NCI-H2081 treated with DMSO at 0.1 percent for 48 hours (cell line): ENCODE results near the gene HSFX4.
A peak's percentile ranks its signal among the peaks of the same experiment; 100 is the strongest.
"Not testable (repeated sequence)": the region's sequence is repeated elsewhere in the genome, so short reads cannot be mapped to it uniquely, and the experiment has no call there.

Experiments used
- DNase-seq: peaks from one replicate; lab custom pipeline; 2025; lab: John Stamatoyannopoulos, UW

HSFX4 gene

DNA sequence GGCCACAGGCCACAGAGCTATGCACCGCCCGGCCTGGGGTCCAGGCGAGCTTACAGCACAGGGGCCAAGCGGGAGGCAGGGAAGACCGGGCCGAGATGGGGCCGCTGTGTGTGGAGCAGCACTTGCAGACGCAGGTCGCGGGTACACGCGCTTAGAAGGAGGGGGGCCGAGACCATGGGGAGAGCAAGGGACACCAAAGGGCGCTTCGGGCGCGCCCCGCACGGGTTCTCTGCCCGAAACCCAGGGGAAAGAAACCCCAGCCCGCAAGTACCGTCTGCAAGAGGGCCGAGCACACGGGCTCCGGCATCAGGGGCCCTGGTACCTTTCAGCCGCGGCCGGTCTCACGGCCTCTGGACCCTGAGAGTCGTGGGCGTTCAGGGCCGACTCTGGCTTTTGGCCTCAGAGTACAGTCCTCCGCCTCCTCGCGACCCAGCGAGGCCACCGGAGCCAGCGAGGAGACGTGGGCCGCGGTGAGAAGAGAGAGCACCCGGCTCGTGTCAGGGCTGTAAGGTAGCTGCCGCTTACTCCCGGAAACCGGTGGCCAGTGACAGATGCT lies 8.6 kb downstream of the HSFX4 start:
- no peak for DNase-seq

DNA sequence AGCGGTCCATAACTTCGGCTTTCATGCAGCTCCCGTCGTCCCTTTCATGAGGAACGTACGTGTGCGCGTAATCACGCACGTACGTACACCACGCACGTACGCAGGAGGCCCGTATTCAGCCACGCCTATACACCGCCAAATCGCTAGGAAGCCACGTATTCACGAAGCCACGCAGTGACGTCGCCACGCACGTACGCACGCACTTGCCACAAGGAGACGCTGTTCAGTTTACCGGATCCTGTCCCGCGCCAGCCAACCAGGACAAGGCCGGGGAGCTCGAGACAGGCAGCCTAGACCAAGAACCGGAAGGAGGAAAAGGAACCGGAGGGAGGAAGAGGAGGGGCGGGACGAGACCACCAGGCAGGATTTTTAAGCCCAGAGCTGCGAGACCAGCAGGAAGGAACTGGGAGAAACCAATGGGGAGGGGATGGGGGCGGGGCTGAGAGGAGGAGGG lies 9.1 kb downstream of the HSFX4 start, which contains the start of gene EOLA2:
Gene EOLA2, minus strand, starts transcription at position 65 of the 454 bp plus-strand sequence. CDS start 4,617 bp downstream, outside the sequence.
- DNase-seq, result peak; percentile 77

DNA sequence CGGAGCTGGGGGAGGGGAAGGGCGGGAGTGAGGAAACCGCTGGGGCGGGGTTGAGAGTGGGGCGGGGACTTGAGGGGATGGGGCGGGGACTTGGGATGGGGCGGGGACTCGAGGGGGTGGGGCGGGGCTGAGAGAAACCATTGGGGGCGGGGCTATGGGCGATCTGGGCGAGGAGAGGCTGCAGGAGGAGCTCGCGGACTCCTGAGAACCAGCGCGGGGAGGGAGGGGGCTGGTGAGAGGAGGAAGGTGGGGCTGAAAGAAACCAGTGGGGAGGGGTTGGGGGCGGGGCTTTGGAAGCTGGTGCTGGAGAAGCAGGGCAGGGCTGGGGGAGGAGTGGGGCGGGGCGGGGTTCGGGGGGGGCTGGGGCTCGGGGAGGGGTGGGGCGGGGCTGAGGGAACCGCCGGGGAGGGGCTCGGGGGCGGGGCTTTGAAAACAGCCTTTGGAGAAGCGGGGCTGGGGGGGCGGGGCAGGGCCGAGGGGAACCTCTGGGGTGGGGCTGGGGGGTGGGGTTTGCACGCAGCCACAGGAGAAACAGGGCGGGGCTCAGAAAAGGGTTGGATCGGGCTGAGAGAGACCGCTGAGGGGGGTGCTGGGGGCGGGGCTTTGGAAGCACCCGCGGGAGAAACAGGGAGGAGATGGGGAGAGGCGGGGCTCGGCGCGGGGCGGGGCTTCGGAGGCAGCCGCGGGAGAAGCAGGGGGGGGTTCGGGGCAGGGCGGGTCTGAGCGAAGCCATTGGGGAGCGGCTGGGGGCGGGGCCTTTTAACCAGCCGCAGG lies 9.7 kb downstream of the HSFX4 start:
- no peak for DNase-seq

DNA sequence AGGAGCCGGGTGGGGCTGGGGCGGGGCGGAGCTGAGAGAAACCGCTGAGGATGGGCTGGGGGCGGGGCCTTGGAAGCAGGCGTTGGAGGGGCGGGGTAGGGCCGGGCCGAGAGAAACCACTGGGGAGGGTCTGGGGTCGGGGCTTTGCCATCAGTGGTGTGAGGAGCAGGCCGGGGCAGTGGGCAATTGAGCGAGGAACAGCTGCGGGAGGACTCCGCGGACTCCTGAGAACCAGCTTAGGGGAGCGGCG lies 10.2 kb downstream of the HSFX4 start:
- DNase-seq, result no peak

DNA sequence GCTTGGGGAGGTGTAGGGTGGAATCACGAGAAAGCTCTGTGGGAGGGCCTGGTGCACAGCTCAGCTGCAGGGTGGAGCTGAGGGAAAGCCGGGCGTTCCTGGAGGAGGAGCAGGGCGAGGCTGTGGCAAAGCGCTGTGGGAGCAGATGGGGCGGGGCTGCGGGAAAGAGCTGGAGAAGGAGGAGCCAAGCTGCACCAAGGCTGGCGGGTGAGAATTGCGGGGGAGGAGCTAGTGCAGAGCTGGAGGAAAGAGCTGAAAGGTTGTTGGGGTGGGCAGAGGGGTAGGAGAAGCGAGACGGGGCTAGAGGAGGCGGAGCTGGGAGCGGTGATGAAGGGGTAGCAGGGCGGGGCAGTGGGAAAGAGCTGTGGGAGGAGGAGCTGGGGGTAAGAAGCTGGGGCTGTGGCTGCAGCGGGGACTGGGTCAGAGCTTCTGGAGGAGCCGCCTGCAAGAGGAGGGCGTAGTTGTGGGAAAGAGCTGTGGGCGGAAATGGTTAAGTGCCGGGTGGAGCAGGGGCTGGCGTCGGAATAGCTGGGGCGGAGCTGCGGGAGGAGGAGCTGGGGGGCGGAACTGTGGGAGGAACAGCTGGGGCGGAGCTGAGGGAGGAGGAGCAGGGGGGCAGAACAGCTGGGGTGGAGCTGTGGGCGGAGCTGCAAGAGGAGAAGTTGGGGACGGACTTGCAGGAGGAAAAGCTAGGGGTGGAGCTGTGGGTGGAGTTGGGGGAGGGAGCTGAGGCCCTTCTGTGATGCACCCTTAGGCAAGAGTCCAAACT lies 10.7 kb downstream of the HSFX4 start:
- DNase-seq, result peak; percentile 19

DNA sequence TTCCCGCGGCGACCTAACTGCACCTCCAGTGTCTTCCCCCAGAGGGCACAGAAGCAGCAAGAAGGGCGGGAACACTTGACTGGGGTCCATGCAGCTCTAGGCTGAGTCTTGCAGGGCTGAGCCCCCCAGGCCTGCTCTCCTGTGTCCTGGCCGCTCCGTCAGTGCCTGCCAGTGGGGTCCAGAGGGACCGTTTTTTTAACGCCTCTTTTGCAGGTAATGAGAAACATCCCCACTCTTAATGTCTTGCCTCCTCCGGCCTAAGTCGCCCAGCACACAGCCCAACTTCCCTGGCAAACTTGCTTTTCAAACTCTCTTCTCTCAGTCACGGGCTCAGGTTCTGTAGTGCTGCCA lies 11.3 kb downstream of the HSFX4 start:
- DNase-seq, result not testable (repeated sequence)

DNA sequence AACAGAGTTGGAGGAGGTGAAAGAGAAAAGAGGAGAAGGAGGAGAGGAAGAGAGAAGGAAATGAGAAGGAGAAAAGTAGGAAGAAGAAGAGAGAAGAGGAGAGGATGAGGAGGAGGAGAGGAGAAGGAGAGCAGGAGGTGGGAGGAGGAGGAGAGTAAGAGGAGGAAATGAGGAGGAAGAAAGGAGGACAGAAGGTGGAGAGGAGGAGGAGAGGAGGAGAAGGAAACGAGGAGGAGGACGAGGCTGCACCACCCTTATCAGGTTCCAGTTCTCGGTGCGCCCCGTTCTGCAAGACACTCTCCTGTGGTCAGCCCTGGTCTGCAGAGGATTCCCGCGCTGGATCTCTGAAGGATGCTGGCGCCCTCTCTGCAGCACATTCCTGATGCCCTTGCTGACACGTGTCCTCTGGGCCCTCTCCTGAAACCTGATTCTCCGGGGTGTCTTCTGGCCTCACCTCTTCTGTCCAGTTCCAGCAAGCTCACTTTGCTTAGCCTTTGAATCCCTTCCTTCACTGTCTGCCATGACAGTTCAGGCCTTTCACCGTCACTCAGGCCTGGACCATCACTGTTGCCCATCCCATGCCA lies 15.8 kb downstream of the HSFX4 start:
- DNase-seq, result not testable (repeated sequence)

DNA sequence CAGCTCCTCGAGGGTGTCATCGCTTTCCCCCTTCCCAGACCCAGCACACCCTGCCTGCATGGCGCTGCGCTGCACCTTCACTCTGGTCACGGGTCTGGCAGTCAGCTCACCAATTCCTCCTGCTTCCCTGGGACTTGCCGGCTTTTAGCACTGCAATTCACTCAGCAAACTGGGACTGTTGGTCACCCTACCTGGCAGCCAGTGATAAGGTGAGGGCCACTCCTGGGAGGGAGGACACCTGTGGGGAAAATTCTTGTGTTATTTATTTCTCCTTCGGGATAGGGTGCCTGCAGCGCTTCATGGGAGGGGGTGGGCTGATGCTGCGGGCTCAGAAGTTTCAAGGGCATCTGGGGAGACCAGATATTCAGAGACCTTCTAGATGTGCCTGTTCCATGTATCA lies 16.4 kb downstream of the HSFX4 start:
- DNase-seq, result not testable (repeated sequence)

DNA sequence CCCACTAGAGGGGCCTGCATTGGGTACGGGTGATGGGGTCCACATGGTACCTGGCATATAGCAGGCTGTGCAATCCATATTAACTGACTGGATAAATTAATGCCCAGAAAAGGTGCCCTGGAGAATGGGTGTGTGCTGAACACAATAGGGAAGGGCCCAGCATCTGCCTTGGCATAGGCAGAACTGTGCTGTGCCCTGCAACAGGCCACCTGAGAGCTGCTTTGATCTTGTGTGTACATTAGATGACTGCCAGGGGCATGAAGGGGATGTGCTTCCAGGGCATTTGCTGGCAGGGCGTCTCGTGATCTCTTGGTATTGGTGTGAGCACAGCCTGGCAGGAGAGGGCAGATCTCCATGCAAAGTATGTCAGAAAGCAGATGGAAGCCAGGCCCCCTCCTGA lies 17.6 kb downstream of the HSFX4 start:
- DNase-seq, result not testable (repeated sequence)

DNA sequence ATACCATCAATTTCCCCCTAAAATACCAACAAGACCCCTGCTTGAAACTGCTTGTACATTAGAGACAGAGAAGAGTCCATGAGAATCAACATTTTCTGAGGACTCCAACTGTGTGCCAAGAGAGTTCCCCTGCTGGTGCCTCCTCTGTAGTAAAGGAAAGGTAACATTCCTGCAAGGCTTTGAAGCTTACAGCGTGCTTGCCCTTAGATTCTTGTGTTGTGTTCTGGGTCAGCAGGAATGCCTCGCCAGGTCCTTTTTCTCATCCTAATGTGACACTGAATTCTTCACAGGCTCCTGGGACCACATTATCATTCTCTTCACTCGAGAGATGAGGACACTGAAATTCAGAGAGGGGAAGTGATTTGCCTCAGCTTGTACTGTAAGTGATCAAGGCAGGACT lies 18.6 kb downstream of the HSFX4 start:
- DNase-seq, result no peak

DNA sequence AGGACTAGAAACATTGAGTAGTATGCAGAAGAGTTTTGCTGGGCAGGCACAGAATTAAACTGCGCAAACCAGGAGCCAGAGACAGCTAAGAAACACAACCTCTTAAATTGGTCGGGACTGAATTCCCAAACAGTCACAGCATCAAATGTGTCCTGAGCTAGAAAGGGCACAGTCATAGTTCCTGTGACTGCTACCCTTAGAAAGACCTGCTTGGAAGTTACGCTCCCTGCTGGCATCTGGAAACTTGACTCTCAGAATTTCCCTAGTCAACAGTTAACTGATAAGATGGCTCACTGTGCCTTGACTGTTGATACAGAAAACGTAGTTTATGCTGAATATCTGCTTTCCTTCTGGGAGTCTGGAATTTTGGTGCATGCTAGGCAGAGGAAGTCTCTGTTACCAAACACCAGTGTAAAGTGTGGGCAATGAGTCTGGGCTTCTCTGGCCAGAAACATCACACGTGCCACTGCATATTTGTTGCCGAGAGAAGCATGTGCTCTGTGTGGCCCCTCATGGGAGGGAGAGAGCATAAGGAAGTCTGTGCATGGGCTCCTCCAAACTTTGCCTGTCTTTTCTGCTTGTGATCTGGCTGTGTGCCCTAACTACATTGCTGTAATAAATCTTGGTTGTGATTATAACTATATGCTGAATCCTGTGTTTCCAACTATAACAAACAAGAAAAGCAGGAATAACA lies 20.5 kb downstream of the HSFX4 start:
- DNase-seq, result no peak

DNA sequence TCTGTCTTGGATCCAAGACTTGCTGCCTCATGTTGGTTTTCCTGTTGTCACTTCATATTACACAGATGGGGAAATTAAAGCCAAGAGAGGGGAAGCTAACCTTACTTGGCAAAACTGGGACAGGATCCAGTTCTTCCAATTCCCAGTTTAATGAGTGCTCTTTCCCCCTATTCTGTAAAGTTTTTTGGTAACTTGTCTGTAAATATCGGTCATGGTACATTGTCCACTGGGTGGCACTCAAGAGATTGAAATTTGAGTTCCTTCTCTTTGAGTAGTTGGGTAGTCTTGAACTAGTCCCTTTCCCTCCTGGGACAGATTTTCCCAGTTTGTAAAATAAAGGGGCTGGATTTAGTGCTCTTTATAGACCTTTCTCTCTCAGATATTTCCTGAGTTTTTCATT lies 21.3 kb downstream of the HSFX4 start:
- DNase-seq, result no peak

DNA sequence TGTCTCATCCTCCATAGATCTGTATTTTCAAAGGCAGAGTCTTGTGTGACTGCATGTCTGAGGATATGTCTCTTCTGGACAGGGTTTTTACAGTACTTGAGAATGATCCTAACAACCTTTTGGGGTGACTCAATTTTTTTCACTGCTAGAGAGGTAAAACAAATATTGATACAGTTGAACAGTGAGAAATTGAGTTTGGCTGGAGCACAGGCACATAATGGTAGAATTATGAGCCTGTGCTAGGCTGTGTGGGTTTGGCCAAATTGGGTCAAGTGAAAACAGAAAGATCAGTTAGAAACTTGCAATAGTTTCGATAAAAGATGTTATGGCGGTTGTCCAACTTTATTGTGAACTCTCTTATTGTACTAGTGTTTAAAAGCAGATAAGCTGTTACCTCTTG lies 32.2 kb downstream of the HSFX4 start:
- DNase-seq, result no peak

DNA sequence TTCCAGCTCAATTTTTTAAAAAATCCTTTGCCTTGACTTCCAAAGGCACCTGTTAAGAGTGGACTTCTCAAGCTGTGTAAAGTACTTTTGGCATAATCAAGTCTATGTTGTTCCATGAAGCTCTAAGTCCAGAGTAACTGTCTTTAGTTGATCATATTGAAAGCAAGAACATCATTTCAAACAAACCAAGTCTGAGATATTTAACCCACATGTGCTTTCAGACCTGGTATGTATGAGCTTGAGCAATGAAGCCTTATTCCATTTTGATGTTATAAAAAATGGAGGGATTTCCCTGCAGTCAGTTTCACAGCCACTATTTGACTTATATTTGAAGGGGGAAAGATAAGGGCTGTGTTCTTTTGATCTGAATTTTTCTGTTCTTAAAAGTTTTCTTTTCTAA lies 32.6 kb downstream of the HSFX4 start:
- DNase-seq, result no peak

DNA sequence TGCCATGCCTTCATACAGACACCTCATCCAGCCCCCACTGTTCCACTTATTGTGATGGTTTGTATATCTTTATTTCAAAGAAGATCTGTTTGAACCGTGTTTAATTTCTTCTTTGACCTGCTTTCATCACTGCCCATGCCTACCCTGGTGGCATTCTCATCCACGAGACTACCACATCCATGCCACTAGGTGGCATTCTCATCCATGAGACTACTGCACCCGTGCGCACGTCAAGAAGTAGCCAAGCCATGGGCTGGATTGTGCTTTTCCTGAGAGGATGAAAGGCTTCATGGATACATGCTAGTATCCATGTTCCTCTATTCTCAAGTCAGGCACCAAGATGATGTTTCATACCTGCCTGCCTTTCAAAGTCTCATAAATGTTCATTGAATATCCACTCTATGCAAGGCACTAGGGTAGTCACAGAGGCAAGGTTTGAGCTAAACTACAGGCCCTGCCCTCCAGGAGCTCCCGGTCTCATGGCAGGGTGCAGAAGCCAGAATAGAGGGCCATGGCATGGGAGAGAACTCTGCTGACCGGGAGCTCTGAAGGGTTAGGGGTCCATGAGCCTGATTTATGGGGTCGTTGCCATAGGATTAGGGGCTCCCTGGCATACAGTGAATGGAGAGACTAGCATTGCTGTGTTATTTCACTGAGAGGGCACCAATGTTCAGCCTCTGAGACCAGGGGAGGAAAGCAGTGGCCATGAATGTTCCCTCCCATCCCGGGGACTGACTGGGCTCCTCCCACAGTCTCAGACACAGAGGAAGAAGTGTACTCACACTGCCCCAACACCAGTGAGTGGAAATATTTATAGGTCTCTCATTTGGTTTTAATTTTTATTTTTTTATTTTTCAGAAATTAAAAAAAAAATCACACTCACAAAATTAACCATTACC lies 33.7 kb downstream of the HSFX4 start:
- no peak for DNase-seq

DNA sequence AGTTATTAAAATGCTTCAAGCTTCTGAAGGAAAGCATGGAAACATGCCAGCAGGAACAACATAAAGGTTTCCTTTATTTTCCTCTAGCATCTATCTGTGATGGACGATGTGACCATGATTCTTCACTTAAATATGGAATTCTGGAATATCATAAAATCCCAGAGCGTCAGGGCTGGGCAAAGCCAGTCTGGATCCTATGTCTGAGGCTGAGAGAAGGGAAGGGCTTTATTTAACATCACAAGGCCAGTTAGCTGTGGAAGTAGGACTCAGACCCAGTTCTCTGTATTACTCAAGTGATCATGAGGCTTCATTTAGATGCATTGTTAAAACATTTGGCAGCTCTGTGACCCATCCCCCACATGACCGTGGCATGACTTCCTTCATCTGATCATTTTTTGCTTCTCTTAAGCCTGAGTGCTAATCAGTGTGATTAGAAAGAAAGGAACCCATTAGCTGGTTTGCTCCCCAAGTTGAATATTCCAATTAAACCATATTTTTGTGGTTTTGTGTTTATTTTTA lies 49.8 kb downstream of the HSFX4 start:
- DNase-seq, result no peak
